K562 (cell line): Measurements from ENCODE around the gene PIF1. TPM values are rescaled to one million over a fixed set of nuclear protein-coding genes. Genes with fewer than 3 reads are reported as not detected.

Source experiments
- ATAC-seq: fragments of 200-7000 bp; cut with Tn5 transposase; 3 replicates; pipeline ENCODE4 v1.9.1; 2020; ENCODE audit warnings: moderate library complexity
- BruUV-seq: library from RNA; stranded (reverse); fragments of 400-500 nt; replicated peaks from 2 replicates; lab custom pipeline; 2021; lab: Mats Ljungman, UMichigan
- CTCF ChIA-PET: fragments of 300-600 bp; formaldehyde crosslinking; extraction: SDS; loops from one replicate; lab custom pipeline; 2021; ENCODE audit warnings: low intra/inter-chr PET ratio; lab: Yijun Ruan, JAX
- POLR2A ChIA-PET: fragments of 300-600, 350-650 bp; sonication (Branson Sonifier 250); formaldehyde crosslinking; extraction: SDS; loops from one replicate; lab custom pipeline; 2021; ENCODE audit warnings: antibody characterized with exemption, inconsistent platforms; lab: Yijun Ruan, JAX
- DNase-seq, 4 experiments: peaks; one replicate each; pipeline versions ENCODE4 v3.0.0 to v3.0.0-alpha.2; 2011 to 2018; ENCODE audit warnings: low spot score in 3 of 4, mixed read lengths in 3 of 4; ENCODE audit errors: extremely low read depth in 1 of 4
- FAIRE-seq: peaks from 2 replicates; lab custom pipeline; 2011; peaks lifted over from hg19 to GRCh38; lab: Jason Lieb, UNC
- H2AFZ ChIP-seq: 2 replicates; pipeline ENCODE4 v1.6.0; 2011; ENCODE audit warnings: low read depth, low read length, control low read depth, inconsistent platforms
- H3K27ac ChIP-seq: fragments of 200-600 bp; 3 replicates; pipeline ENCODE4 v1.8.0; 2011; ENCODE audit warnings: low read depth, mild to moderate bottlenecking, control low read depth, inconsistent platforms, low read length, moderate library complexity, mixed read lengths; ENCODE audit errors: extremely low read depth
- H3K27me3 ChIP-seq, 2 experiments: fragments of 300-600 bp in 1 of 2; 2 replicates in 1 of 2; 3 replicates in 1 of 2; pipeline versions ENCODE4 v1.6.0 to v1.8.0; 2011; ENCODE audit warnings: inconsistent platforms in 2 of 2, low read length in 2 of 2, mild to moderate bottlenecking in 1 of 2, mixed read lengths in 1 of 2, moderate library complexity in 1 of 2; ENCODE audit not compliant: control insufficient read depth in 2 of 2, insufficient read depth in 2 of 2
- H3K36me3 ChIP-seq: fragments of 300-600 bp; 3 replicates; pipeline ENCODE4 v1.8.0; 2011; ENCODE audit warnings: mild to moderate bottlenecking, low read length, inconsistent platforms; ENCODE audit not compliant: control insufficient read depth, insufficient read depth
- H3K4me1 ChIP-seq, 2 experiments: fragments of 200-600 bp in 1 of 2; replicated peaks in 1 of 2; 2 replicates in 1 of 2; 3 replicates in 1 of 2; pipeline versions ENCODE4 v1.5.1 to v1.8.0; 2011; ENCODE audit warnings: inconsistent platforms in 2 of 2, low read length in 2 of 2, mild to moderate bottlenecking in 1 of 2, mixed read lengths in 1 of 2, moderate library complexity in 1 of 2; ENCODE audit not compliant: control insufficient read depth in 2 of 2, insufficient read depth in 2 of 2
- H3K4me2 ChIP-seq: 2 replicates; pipeline ENCODE4 v1.6.1; 2011; ENCODE audit warnings: low read length, control low read depth, inconsistent platforms, mixed read lengths; ENCODE audit not compliant: insufficient read depth
- H3K4me3 ChIP-seq: fragments of 200-600 bp; sonication (generic), shearing (Covaris generic); 2 replicates; pipeline ENCODE4 v1.5.1; 2016; ENCODE audit warnings: control low read depth, inconsistent platforms
- H3K79me2 ChIP-seq: fragments of 200-600 bp; 3 replicates; pipeline ENCODE4 v1.8.0; 2011; ENCODE audit warnings: low read length, inconsistent platforms; ENCODE audit not compliant: control insufficient read depth, insufficient read depth
- H3K9ac ChIP-seq, 2 experiments: 2 replicates each; pipeline versions ENCODE4 v1.6.0 to v1.6.1; 2011; ENCODE audit warnings: low read depth in 2 of 2, low read length in 2 of 2, control low read depth in 1 of 2, inconsistent platforms in 1 of 2, mild to moderate bottlenecking in 1 of 2, mixed read lengths in 1 of 2; ENCODE audit not compliant: insufficient read depth in 1 of 2
- H3K9me1 ChIP-seq: one replicate; pipeline ENCODE4 v1.6.0; 2011; ENCODE audit warnings: inconsistent platforms, mild to moderate bottlenecking, low read length, moderate library complexity; ENCODE audit not compliant: control insufficient read depth, insufficient read depth
- H3K9me3 ChIP-seq: replicated peaks from 2 replicates; pipeline ENCODE4 v1.5.1; 2011; ENCODE audit warnings: low read depth, low read length, inconsistent platforms; ENCODE audit not compliant: control insufficient read depth, insufficient read depth
- H4K20me1 ChIP-seq: replicated peaks from 2 replicates; pipeline ENCODE4 v1.6.1; 2011; ENCODE audit warnings: low read length, inconsistent platforms, mixed read lengths; ENCODE audit not compliant: control insufficient read depth, insufficient read depth
- ARHGAP35 ChIP-seq: fragments of 450-650 bp; IDR thresholded peaks from 2 replicates; pipeline ENCODE4 v1.6.1; 2018; ENCODE audit not compliant: partially characterized antibody
- ARID1B ChIP-seq: fragments of 450-650 bp; IDR thresholded peaks from 2 replicates; pipeline ENCODE4 v1.6.1; 2016; ENCODE audit warnings: antibody characterized with exemption, mild to moderate bottlenecking, inconsistent platforms
- BHLHE40 ChIP-seq: IDR thresholded peaks from 2 replicates; pipeline ENCODE4 v1.6.1; 2011; ENCODE audit warnings: low read length, improper control_type of control experiment
- CC2D1A ChIP-seq: fragments of 450-650 bp; IDR thresholded peaks from 2 replicates; pipeline ENCODE4 v1.6.1; 2017; ENCODE audit warnings: mild to moderate bottlenecking
- CTBP1 ChIP-seq: fragments of 450-650 bp; IDR thresholded peaks from 2 replicates; pipeline ENCODE4 v1.6.1; 2016; ENCODE audit warnings: borderline replicate concordance
- ELK3 ChIP-seq: fragments of 450-650 bp; formaldehyde crosslinking; IDR thresholded peaks from 2 replicates; pipeline ENCODE4 v1.4.0; 2020; ENCODE audit warnings: mild to moderate bottlenecking
- ESRRA ChIP-seq: fragments of 450-650 bp; IDR thresholded peaks from 2 replicates; pipeline ENCODE4 v1.6.1; 2014; ENCODE audit warnings: low read depth, mild to moderate bottlenecking, moderate library complexity, borderline replicate concordance
- FOXK1 ChIP-seq: sonication (generic); formaldehyde crosslinking; IDR thresholded peaks from 2 replicates; pipeline ENCODE4 v1.8.0; 2022; ENCODE audit warnings: missing genetic modification reagents, mild to moderate bottlenecking, borderline replicate concordance
- FUS ChIP-seq: fragments of 200-400 bp; formaldehyde crosslinking; optimal IDR thresholded peaks from 2 replicates; pipeline ENCODE3; 2017; ENCODE audit warnings: low read depth, low read length
- KDM1A ChIP-seq, 2 experiments: fragments of 450-650 bp; IDR thresholded peaks; 2 replicates each; pipeline ENCODE4 v1.6.1; 2016; ENCODE audit warnings: mild to moderate bottlenecking in 2 of 2
- MAZ ChIP-seq, 2 experiments: fragments of 450-650 bp in 1 of 2; sonication (generic) in 1 of 2; formaldehyde crosslinking; IDR thresholded peaks in 1 of 2; conservative IDR thresholded peaks in 1 of 2; 2 replicates each; pipeline versions ENCODE4 v1.4.0 to v1.5.0; 2020; ENCODE audit warnings: mild to moderate bottlenecking in 1 of 2, missing genetic modification reagents in 1 of 2
- RAD21 ChIP-seq, 2 experiments: fragments of 250-450 bp in 1 of 2; fragments of 450-650 bp in 1 of 2; sonication (Bioruptor Pico) in 1 of 2; formaldehyde crosslinking in 1 of 2; IDR thresholded peaks in 1 of 2; conservative IDR thresholded peaks in 1 of 2; 2 replicates each; pipeline versions ENCODE4 v1.4.0 to v1.8.0; 2020 to 2022; ENCODE audit warnings: mild to moderate bottlenecking in 2 of 2, moderate library complexity in 1 of 2
- TAF9B ChIP-seq: fragments of 450-650 bp; IDR thresholded peaks from 2 replicates; pipeline ENCODE4 v1.6.1; 2018; ENCODE audit warnings: mild to moderate bottlenecking; ENCODE audit not compliant: partially characterized antibody
- XRCC5 ChIP-seq: fragments of 200-400 bp; formaldehyde crosslinking; IDR thresholded peaks from 2 replicates; pipeline ENCODE4 v1.6.1; 2017; ENCODE audit warnings: low read depth, mild to moderate bottlenecking, low read length
- YY1 ChIP-seq, 3 experiments: IDR thresholded peaks; 2 replicates each; pipeline ENCODE4 v1.6.1; 2011; ENCODE audit warnings: low read length in 2 of 3, mild to moderate bottlenecking in 2 of 3, moderate library complexity in 2 of 3, borderline replicate concordance in 1 of 3, control low read depth in 1 of 3, low read depth in 1 of 3; ENCODE audit not compliant: insufficient read depth in 3 of 3, insufficient replicate concordance in 2 of 3, control insufficient read depth in 1 of 3, insufficient read length in 1 of 3; ENCODE audit errors: extremely low read depth in 1 of 3
- ZNF253 ChIP-seq: fragments of 250-450 bp; sonication (Bioruptor Pico); conservative IDR thresholded peaks from 2 replicates; pipeline ENCODE4 v1.6.1; 2021; ENCODE audit warnings: mild to moderate bottlenecking
- WGBS: fragments of 100-300 bp; shearing (Covaris generic); methylation state at CpG from one replicate; pipeline ENCODE4 v1.1.6; 2016; ENCODE audit warnings: low coverage, mixed read lengths; ENCODE audit not compliant: insufficient coverage; ENCODE audit errors: missing lambda C conversion rate; 5-methylcytosine and 5-hydroxymethylcytosine counted together
- in situ Hi-C: fragments of 300-500 bp; cut with MboI; formaldehyde crosslinking; loops from 4 replicates; pipeline ENCODE4 v1.15.0; 2018; ENCODE audit warnings: inconsistent platforms, mixed read lengths
- intact Hi-C: fragments of 100-400 bp; cut with micrococcal nuclease; formaldehyde crosslinking; loops from 2 replicates; pipeline ENCODE4 v1.14.2; 2022
- polyA plus RNA-seq, 8 experiments: library from polyadenylated mRNA; depleted of rRNA in 4 of 8; stranded (reverse) in 5 of 8; unstranded in 3 of 8; fragments of >200 nt; fragmentation: Nextera tagmentation in 2 of 8; fragmentation: Illumina TruSeq in 1 of 8; extraction: Ambion mirVana in 2 of 8; extraction: Trizol in 1 of 8; gene quantifications; 2 replicates each; pipeline versions ENCODE4 v1.2.1 to v1.2.3, GENCODE V29; 2011 to 2014; ENCODE audit warnings: inconsistent platforms in 1 of 8, missing spikeins in 1 of 8
- total RNA-seq, 7 experiments: library from RNA; depleted of rRNA in 6 of 7; stranded (reverse); fragments of >200 nt in 6 of 7; fragmentation: Illumina TruSeq in 2 of 7; extraction: Trizol in 2 of 7; gene quantifications; 2 replicates each; pipeline versions ENCODE4 v1.2.1 to v1.2.3, GENCODE V29; 2011 to 2021; ENCODE audit warnings: low replicate concordance in 1 of 7
- TF ChIP-seq, protein P1 (sequence below): fragments of 250-450 bp; sonication (Bioruptor Pico); IDR thresholded peaks from 2 replicates; pipeline ENCODE4 v1.8.0; 2022; ENCODE audit warnings: inconsistent platforms, mild to moderate bottlenecking, moderate library complexity, borderline replicate concordance

PIF1 gene
- total and polyA plus RNA-seq, 9 of the 15 experiments (the other 6 are each of a cell fraction or from before 2014, with no cell fraction given) = 1.1 to 37.9 (median 11.5) TPM

- in situ Hi-C loops (loop anchor here (5.0 kb wide), 1 partner anchor 78 kb away; no protein-coding TSS in a partner anchor), intact Hi-C loops (loop anchor here (1.0 to 10.0 kb wide), 5 partner anchors 43 to 123 kb away; no protein-coding TSS in a partner anchor)
- CTCF ChIA-PET = interaction anchor here (0.6 to 2.1 kb wide), 8 partner anchors 43 to 124 kb away, joined by 3 to 11 read pairs (median 4); no protein-coding TSS in a partner anchor
- Histone ChIP-seq H3K9ac (no peak overlapping the region), H3K79me2 (no peaks in the 10 kb centered on the region), H3K4me2 (no peak overlapping the region), H3K9me1 (no peaks in the 10 kb centered on the region), H3K9me3 (no peaks in the 10 kb centered on the region), H3K36me3 (no peaks in the 10 kb centered on the region), H3K27ac (no peak overlapping the region), H4K20me1 (no peaks in the 10 kb centered on the region), H3K27me3 (peaks cover 3 to 7% of the 10 kb centered on the region in 2 experiments; a peak in 2 of 5 replicates), H3K4me1 (peaks cover 13% of the 10 kb centered on the region in 2 experiments), H2AFZ (no peak overlapping the region), H3K4me3 (no peak overlapping the region)
- POLR2A ChIA-PET = interaction anchor here (1.3 to 2.0 kb wide), 4 partner anchors 10 to 68 kb away, joined by 3 to 10 read pairs (median 4); partner anchors contain the start of gene PIF1
- FAIRE-seq = peak; percentile 77
- DNase-seq = peak; percentile 84 to 90 (median 88)
- WGBS = 19% methylated on average over 14 of the region's 14 CpGs
- peak; percentile 91 for ATAC-seq
- BruUV-seq = no TSS peak
- no peak for TF ChIP-seq FUS
- 0 out of 4 replicates have a peak, but pooled peaks of 1 of the 2 experiments have one; percentile 43 for TF ChIP-seq MAZ (CRISPR knock-in tag; conservative IDR thresholded peaks at IDR 0.05 in 1 of 2, IDR thresholded peaks at IDR 0.05 in 1 of 2)
- no peak for TF ChIP-seq ARHGAP35
- no peak for TF ChIP-seq YY1 (IDR thresholded peaks at IDR 0.05; ENCODE audit: borderline replicate concordance in 1 of 3, control insufficient read depth in 1 of 3, extremely low read depth in 1 of 3, insufficient read depth in 3 of 3, insufficient read length in 1 of 3, insufficient replicate concordance in 2 of 3, low read depth in 1 of 3, low read length in 2 of 3)
- TF ChIP-seq ESRRA = peak; percentile 54; the same call in 1 of the 2 replicates
- TF ChIP-seq CTBP1 = peak; percentile 43; the same call in 1 of the 2 replicates
- peak; percentile 75 to 90 for TF ChIP-seq RAD21 (CRISPR knock-in tag; conservative IDR thresholded peaks at IDR 0.05 in 1 of 2, IDR thresholded peaks at IDR 0.05 in 1 of 2)
- TF ChIP-seq, protein P1, sequence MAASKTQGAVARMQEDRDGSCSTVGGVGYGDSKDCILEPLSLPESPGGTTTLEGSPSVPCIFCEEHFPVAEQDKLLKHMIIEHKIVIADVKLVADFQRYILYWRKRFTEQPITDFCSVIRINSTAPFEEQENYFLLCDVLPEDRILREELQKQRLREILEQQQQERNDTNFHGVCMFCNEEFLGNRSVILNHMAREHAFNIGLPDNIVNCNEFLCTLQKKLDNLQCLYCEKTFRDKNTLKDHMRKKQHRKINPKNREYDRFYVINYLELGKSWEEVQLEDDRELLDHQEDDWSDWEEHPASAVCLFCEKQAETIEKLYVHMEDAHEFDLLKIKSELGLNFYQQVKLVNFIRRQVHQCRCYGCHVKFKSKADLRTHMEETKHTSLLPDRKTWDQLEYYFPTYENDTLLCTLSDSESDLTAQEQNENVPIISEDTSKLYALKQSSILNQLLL (CRISPR knock-in tag) = no peak
- 0 out of 2 replicates have a peak, but pooled peaks have one; percentile 13 for TF ChIP-seq BHLHE40
- TF ChIP-seq FOXK1 = no peak
- TF ChIP-seq TAF9B = no peak
- no peak for TF ChIP-seq ELK3 (CRISPR knock-in tag)
- 0 out of 2 replicates have a peak, but pooled peaks have one; percentile 22 for TF ChIP-seq ARID1B
- TF ChIP-seq CC2D1A = peak; percentile 64; the same call in 1 of the 2 replicates
- TF ChIP-seq ZNF253 (CRISPR knock-in tag) = no peak
- peak; percentile 62; the same call in 1 of the 2 replicates for TF ChIP-seq XRCC5
- no peak for TF ChIP-seq KDM1A (IDR thresholded peaks at IDR 0.05)
These were observed 15.6 kb downstream of the PIF1 start for GRCh38 chr15:64809649-64810496.
